ENCODE measurements around the gene WNT11. TPM values are rescaled to one million over a fixed set of nuclear protein-coding genes. Genes with fewer than 3 reads are reported as not detected.
A peak's percentile ranks its signal among the peaks of the same experiment; 100 is the strongest.

The WNT11 gene
- total RNA-seq, 1 experiment from 2014 or later: not detected

GRCh38 chr11:76235233-76236091, 29.2 kb upstream of the WNT11 start:
- H3K4me1 ChIP-seq (replicated peaks; ENCODE audit: insufficient read depth): peaks cover 14% of the 10 kb centered on the region
- no peaks in the 10 kb centered on the region for H3K36me3 ChIP-seq (ENCODE audit: low read depth)
- no TSS peak for BruUV-seq (replicated peaks)
- H3K27me3 ChIP-seq (ENCODE audit: insufficient read depth, low read depth): no peaks in the 10 kb centered on the region
- peak; percentile 86 to 92 for DNase-seq
- H3K79me2 ChIP-seq (ENCODE audit: low read depth): no peaks in the 10 kb centered on the region
- H2AFZ ChIP-seq: peak overlapping the region; percentile 92
- CTCF ChIA-PET: interaction anchor here (0.5 to 2.5 kb wide), 2 partner anchors 27 to 794 kb away, joined by 7 to 22 read pairs; no protein-coding TSS in a partner anchor
- no peaks in the 10 kb centered on the region for H4K20me1 ChIP-seq (ENCODE audit: insufficient read depth)
- H3K4me2 ChIP-seq: peak overlapping the region; percentile 68
- POLR2A ChIA-PET (ENCODE audit: unreplicated experiment): interaction anchor here (0.6 to 0.8 kb wide), 2 partner anchors 698 to 827 kb away, joined by 3 read pairs; no protein-coding TSS in a partner anchor
- TF ChIP-seq EZH2 (IDR thresholded peaks at IDR 0.05; ENCODE audit: low read depth) (no peak), CTCF (conservative IDR thresholded peaks at IDR 0.05) (no peak)
- H3K27ac ChIP-seq: peak overlapping the region; percentile 48
- no peaks in the 10 kb centered on the region for H3K9me2 ChIP-seq (ENCODE audit: insufficient read depth)
- peak overlapping the region; percentile 66 for H3K4me3 ChIP-seq
- no peaks in the 10 kb centered on the region for H3K9me3 ChIP-seq (ENCODE audit: insufficient read depth, low read depth)
- intact Hi-C loops (cut with micrococcal nuclease; ENCODE audit: unreplicated experiment): loop anchor here (1.0 to 2.0 kb wide), 3 partner anchors 29 to 83 kb away; partner anchors contain the start of gene WNT11
- H3F3A ChIP-seq (ENCODE audit: insufficient read depth, low read depth): peaks cover 17% of the 10 kb centered on the region; the same call in 1 of the 2 replicates

GRCh38 chr11:76234416-76235232, 28.3 kb upstream of the WNT11 start:
- BruUV-seq (replicated peaks): TSS peak; percentile 97
- no peak for TF ChIP-seq EZH2 (IDR thresholded peaks at IDR 0.05; ENCODE audit: low read depth)
- no peak for TF ChIP-seq CTCF (conservative IDR thresholded peaks at IDR 0.05)
- peak in 1 of 2 experiments; percentile 59 for DNase-seq

More at GRCh38 chr11:76234416-76235232, 28.3 kb upstream of the WNT11 start:
- Histone ChIP-seq H3F3A (ENCODE audit: insufficient read depth, low read depth) (peaks cover 17% of the 10 kb centered on the region; the same call in 1 of the 2 replicates), H3K9me3 (ENCODE audit: insufficient read depth, low read depth) (no peaks in the 10 kb centered on the region), H4K20me1 (ENCODE audit: insufficient read depth) (no peaks in the 10 kb centered on the region), H3K36me3 (ENCODE audit: low read depth) (no peaks in the 10 kb centered on the region), H3K4me1 (replicated peaks; ENCODE audit: insufficient read depth) (peaks cover 14% of the 10 kb centered on the region), H3K27ac (peak overlapping the region; percentile 48), H3K4me2 (peak overlapping the region; percentile 66), H3K27me3 (ENCODE audit: insufficient read depth, low read depth) (no peaks in the 10 kb centered on the region), H3K9me2 (ENCODE audit: insufficient read depth) (no peaks in the 10 kb centered on the region), H2AFZ (peak overlapping the region; percentile 80), H3K79me2 (ENCODE audit: low read depth) (no peaks in the 10 kb centered on the region), H3K4me3 (peak overlapping the region; percentile 66)
- POLR2A ChIA-PET (ENCODE audit: unreplicated experiment): interaction anchor here (0.6 to 1.0 kb wide), 8 partner anchors 26 to 1809 kb away, joined by 3 to 12 read pairs (median 3); no protein-coding TSS in a partner anchor
- intact Hi-C loops (cut with micrococcal nuclease; ENCODE audit: unreplicated experiment): loop anchor here (1.0 to 2.0 kb wide), 3 partner anchors 28 to 84 kb away; partner anchors contain the start of gene WNT11
- CTCF ChIA-PET: interaction anchor here (0.5 to 2.5 kb wide), 2 partner anchors 26 to 795 kb away, joined by 7 to 22 read pairs; no protein-coding TSS in a partner anchor

All from PC-9 (cell line).